Esophagus muscularis mucosa (tissue), 4 donors: ENCODE measurements around the gene SYNGAP1. TPM values are rescaled to one million over a fixed set of nuclear protein-coding genes. Genes with fewer than 3 reads are reported as not detected.

Source experiments
- DNase-seq: peaks from one replicate; pipeline ENCODE4 v3.0.0-alpha.2; 2017; ENCODE audit errors: extremely low spot score
- H3K27ac ChIP-seq, 4 donors: fragments of 200-600 bp; sonication (generic); replicated peaks in 1 of 4; 1 replicate in 3 of 4; 2 replicates in 1 of 4; pipeline ENCODE4 v1.5.1; 2016 to 2019; ENCODE audit warnings: mild to moderate bottlenecking in 1 of 4
- H3K27me3 ChIP-seq, 4 donors: fragments of 200-600 bp; sonication (generic); one replicate each; pipeline versions ENCODE4 v1.5.1 to v1.6.0; 2016 to 2019
- H3K36me3 ChIP-seq, 4 donors: fragments of 200-600 bp; sonication (generic); one replicate each; pipeline ENCODE4 v1.5.1; 2016 to 2019
- H3K4me1 ChIP-seq, 4 donors: fragments of 200-600 bp; sonication (generic); one replicate each; pipeline ENCODE4 v1.5.1; 2016 to 2019
- H3K4me3 ChIP-seq, 4 donors: fragments of 200-600 bp; sonication (generic); 1 replicate in 2 of 4; 2 replicates in 2 of 4; pipeline ENCODE4 v1.5.1; 2016 to 2019; ENCODE audit warnings: mild to moderate bottlenecking in 4 of 4, moderate library complexity in 1 of 4
- H3K9me3 ChIP-seq, 4 donors: fragments of 200-600 bp; sonication (generic); 1 replicate in 3 of 4; 2 replicates in 1 of 4; pipeline ENCODE4 v1.5.1; 2016 to 2019
- CTCF ChIP-seq, 3 experiments: fragments of 200-600 bp in 2 of 3; fragments of 450-650 bp in 1 of 3; sonication (generic) in 2 of 3; IDR thresholded peaks; one replicate each; pipeline ENCODE4 v1.5.1; 2017 to 2019; ENCODE audit warnings: antibody characterized with exemption in 3 of 3, mild to moderate bottlenecking in 2 of 3, moderate library complexity in 1 of 3
- EP300 ChIP-seq: sonication (generic); formaldehyde crosslinking; IDR thresholded peaks from one replicate; pipeline ENCODE4 v1.6.1; 2017; ENCODE audit warnings: antibody characterized with exemption
- POLR2A ChIP-seq: fragments of 450-650 bp; IDR thresholded peaks from one replicate; pipeline ENCODE4 v1.6.1; 2017; ENCODE audit warnings: antibody characterized with exemption, moderate library complexity, mild to moderate bottlenecking, low read depth
- POLR2AphosphoS5 ChIP-seq, 2 donors: sonication (generic); formaldehyde crosslinking; IDR thresholded peaks; one replicate each; pipeline ENCODE4 v1.6.1; 2017; ENCODE audit warnings: antibody characterized with exemption in 2 of 2
- WGBS: methylation state at CpG from one replicate; pipeline ENCODE4 v1.1.5; 2018; 5-methylcytosine and 5-hydroxymethylcytosine counted together
- intact Hi-C: fragments of 100-400 bp; cut with DNase I; formaldehyde crosslinking; loops from one replicate; pipeline ENCODE4 v1.15.1; 2023
- total RNA-seq, 4 donors: library from RNA; depleted of rRNA; stranded (reverse); fragments of >200 nt; gene quantifications; one replicate each; pipeline versions ENCODE4 v1.1.0 to v1.2.1, GENCODE V29; 2016

SYNGAP1 gene
- total RNA-seq, 4 donors from 2014 or later, result 8.0 to 17.6 (median 13.2) TPM

DNA sequence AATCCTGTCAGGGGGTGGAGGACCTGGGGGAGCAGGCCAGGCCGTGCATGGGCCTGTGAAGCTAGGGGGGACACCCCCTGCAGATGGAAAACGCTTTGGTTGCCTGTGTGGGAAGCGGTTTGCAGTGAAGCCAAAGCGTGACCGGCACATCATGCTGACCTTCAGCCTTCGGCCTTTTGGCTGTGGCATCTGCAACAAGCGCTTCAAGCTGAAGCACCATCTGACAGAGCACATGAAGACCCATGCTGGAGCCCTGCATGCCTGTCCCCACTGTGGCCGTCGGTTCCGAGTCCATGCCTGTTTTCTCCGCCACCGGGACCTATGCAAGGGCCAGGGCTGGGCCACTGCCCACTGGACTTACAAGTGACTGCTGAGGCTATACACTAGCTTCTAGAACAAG lies 36.3 kb downstream of the SYNGAP1 start:
- no peak for TF ChIP-seq CTCF (IDR thresholded peaks at IDR 0.05)
- no peak for TF ChIP-seq POLR2A
- no peaks in the 10 kb centered on the region for H3K27me3 ChIP-seq
- 97% methylated on average over 12 of the region's 12 CpGs for WGBS
- DNase-seq, result no peak
- peaks cover 17 to 35% (median 26%) of the 10 kb centered on the region in 4 donors for H3K4me1 ChIP-seq
- no peaks in the 10 kb centered on the region for H3K9me3 ChIP-seq
- no peak overlapping the region for H3K27ac ChIP-seq
- H3K4me3 ChIP-seq, result no peak overlapping the region
- H3K36me3 ChIP-seq, result peaks cover 0 to 26% (median 19%) of the 10 kb centered on the region in 4 donors
- intact Hi-C loops, result loop anchor here (10.0 kb wide), 2 partner anchors 61 to 119 kb away; partner anchors contain the start of gene KIFC1

DNA sequence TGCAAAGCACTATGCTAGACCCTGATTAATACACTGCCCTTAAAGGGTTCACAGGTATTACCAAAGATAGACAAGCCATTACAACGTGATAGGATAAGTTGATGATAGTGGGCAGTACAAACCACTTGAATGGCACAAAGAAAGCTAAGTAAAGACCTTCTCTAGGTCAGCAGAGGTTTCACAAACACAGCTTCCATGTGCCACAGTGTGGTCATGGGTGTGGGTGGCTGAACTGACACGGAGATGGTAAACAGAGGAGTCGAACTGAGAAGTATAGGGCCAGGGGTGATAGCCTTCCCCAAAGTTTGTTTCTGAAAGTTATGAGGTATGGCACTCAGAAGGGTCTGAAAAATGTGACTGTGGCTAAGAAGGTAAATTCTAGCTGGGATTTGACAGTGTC lies 38.8 kb downstream of the SYNGAP1 start:
- peaks cover 7 to 20% (median 14%) of the 10 kb centered on the region in 4 donors for H3K4me1 ChIP-seq

GRCh38 chr6:33459226-33459625 lies 39.4 kb downstream of the SYNGAP1 start:
- Histone ChIP-seq H3K27me3 (no peaks in the 10 kb centered on the region), H3K9me3 (no peaks in the 10 kb centered on the region), H3K36me3 (peaks cover 0 to 20% (median 16%) of the 10 kb centered on the region in 4 donors), H3K27ac (no peak overlapping the region), H3K4me3 (no peak overlapping the region), H3K4me1 (peaks cover 6 to 16% (median 12%) of the 10 kb centered on the region in 4 donors)
- 95% methylated on average over 2 of the region's 2 CpGs for WGBS
- no peak for DNase-seq
- intact Hi-C loops, result loop anchor here (10.0 kb wide), 2 partner anchors 64 to 116 kb away; partner anchors contain the start of gene KIFC1
- TF ChIP-seq POLR2AphosphoS5 (IDR thresholded peaks at IDR 0.05) (no peak), CTCF (IDR thresholded peaks at IDR 0.05) (no peak), POLR2A (no peak), EP300 (no peak)

More for the DNA sequence above, 38.8 kb downstream of the SYNGAP1 start:
- H3K4me3 ChIP-seq, result no peak overlapping the region
- no peaks in the 10 kb centered on the region for H3K9me3 ChIP-seq
- no peaks in the 10 kb centered on the region for H3K27me3 ChIP-seq
- no peak overlapping the region for H3K27ac ChIP-seq
- intact Hi-C loops, result loop anchor here (10.0 kb wide), 2 partner anchors 64 to 116 kb away; partner anchors contain the start of gene KIFC1
- no peak for DNase-seq
- H3K36me3 ChIP-seq, result peaks cover 0 to 20% (median 16%) of the 10 kb centered on the region in 4 donors
- 72% methylated on average over 3 of the region's 3 CpGs for WGBS
- no peak for TF ChIP-seq POLR2AphosphoS5 (IDR thresholded peaks at IDR 0.05)
- no peak for TF ChIP-seq POLR2A
- no peak for TF ChIP-seq CTCF (IDR thresholded peaks at IDR 0.05)
- no peak for TF ChIP-seq EP300

DNA sequence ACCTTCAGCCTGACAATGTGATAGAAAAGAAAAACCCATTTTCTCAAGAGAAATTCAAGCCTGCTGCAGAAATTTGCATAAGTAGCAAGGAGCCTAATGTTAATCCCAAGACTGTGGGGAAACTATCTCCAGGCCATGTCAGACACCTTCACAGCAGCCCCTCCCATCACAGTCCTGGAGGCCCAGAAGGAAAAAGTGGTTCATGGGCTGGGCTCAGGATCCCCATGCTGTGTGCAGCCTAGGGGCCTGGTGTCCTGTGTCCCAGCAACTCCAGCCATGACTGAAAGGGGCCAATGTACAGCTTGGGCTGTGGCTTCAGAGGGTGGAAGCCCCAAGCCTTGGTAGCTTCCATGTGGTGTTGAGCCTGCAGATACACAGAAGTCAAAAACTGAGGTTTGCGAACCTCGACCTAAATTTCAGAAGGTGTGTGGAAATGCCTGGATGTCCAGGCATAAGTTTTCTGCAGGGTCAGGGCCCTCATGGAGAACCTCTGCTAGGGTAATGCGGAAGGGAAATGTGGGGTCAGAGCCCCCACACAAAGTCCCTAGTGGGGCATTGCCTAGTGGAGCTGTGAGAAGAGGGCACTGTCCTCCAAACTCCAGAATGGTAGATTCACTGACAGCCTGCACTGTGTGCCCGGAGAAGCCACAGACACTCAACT lies 46.3 kb downstream of the SYNGAP1 start:
- Histone ChIP-seq H3K27me3 (no peaks in the 10 kb centered on the region), H3K27ac (no peak overlapping the region), H3K4me1 (no peaks in the 10 kb centered on the region), H3K36me3 (no peaks in the 10 kb centered on the region), H3K9me3 (no peaks in the 10 kb centered on the region), H3K4me3 (no peak overlapping the region)
- 89% methylated on average over 4 of the region's 4 CpGs for WGBS
- no peak for DNase-seq
- intact Hi-C loops, result no loop called here
- no peak for TF ChIP-seq EP300
- no peak for TF ChIP-seq CTCF (IDR thresholded peaks at IDR 0.05)

DNA sequence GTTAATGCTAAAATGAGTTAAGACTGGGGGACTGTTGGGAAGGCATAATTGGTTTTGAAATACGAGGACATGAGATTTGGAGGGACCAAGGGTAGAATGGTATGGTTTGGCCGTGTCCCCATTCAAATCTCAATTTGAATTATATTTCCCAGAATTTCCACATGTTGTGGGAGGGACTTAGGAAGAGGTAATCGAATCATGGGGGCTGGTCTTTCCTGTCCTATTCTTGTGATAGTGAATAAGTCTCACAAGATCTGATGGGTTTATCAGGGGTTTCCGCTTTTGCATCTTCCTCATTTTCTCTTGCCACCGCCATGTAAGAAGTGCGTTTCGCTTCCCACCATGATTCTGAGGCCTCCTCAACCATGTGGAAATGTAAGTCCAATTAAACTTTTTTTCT lies 47.2 kb downstream of the SYNGAP1 start:
- intact Hi-C loops, result no loop called here
- H3K4me1 ChIP-seq, result no peaks in the 10 kb centered on the region
- H3K9me3 ChIP-seq, result no peaks in the 10 kb centered on the region
- TF ChIP-seq POLR2AphosphoS5 (IDR thresholded peaks at IDR 0.05) (no peak), CTCF (IDR thresholded peaks at IDR 0.05) (no peak), EP300 (no peak), POLR2A (no peak)
- no peaks in the 10 kb centered on the region for H3K36me3 ChIP-seq
- DNase-seq, result no peak
- 82% methylated on average over 7 of the region's 7 CpGs for WGBS
- no peak overlapping the region for H3K4me3 ChIP-seq
- H3K27ac ChIP-seq, result no peak overlapping the region
- H3K27me3 ChIP-seq, result no peaks in the 10 kb centered on the region
